RWPE1 (cell line): Measurements from ENCODE around the gene UBB.

Source experiments
- CTCF ChIA-PET: fragments of 350-600 bp; sonication (Branson Sonifier 250); formaldehyde crosslinking; extraction: SDS; loops from one replicate; lab custom pipeline; 2021; lab: Yijun Ruan, JAX
- POLR2A ChIA-PET: fragments of 400-600 bp; formaldehyde crosslinking; extraction: SDS; loops from one replicate; lab custom pipeline; 2020; ENCODE audit warnings: antibody characterized with exemption; ENCODE audit not compliant: low non-redundant PET; lab: Yijun Ruan, JAX
- DNase-seq: peaks from one replicate; pipeline ENCODE4 v3.0.0; 2012; ENCODE audit warnings: low spot score
- H3K27ac ChIP-seq: fragments of 450-650 bp; 2 replicates; pipeline ENCODE4 v1.5.1; 2017
- CTCF ChIP-seq: fragments of 450-650 bp; conservative IDR thresholded peaks from 2 replicates; pipeline ENCODE4 v1.5.1; 2017; ENCODE audit warnings: low read depth, mild to moderate bottlenecking

The UBB gene

DNA sequence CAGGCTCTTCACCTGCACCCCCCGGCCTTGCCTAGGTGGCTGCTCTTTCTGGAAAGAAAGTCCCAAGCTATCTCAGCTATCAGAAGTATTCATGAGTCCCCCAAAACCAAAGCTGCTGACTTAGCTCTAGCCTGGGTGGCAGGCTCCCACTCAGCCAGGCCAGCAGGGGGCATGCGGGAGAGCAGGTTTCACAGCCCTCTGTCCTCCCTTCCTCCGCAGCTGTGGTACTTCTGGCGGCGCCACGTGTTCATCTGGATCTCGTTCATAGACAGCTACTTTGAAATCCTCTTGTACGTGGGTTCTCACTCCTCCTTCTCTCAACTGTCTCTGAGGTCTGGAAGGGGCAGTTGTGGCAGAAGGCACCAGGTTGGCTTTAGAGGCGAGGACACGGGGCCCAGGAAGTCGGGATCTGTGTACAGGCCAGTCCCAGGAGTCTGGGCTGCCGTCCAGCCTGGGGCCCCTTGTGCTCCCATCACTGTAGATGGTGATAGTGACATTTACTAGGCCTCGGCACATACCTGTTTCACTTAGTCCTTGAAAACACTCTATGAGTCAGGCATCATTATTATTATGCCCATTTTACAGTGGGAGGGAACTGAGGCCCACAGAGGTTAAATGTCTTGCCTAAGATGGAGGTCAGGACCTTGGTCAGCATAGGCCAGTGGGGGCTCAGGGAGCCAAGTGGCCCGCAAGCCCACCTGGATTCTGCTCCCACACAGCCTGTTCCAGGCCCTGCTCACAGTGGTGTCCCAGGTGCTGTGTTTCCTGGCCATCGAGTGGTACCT is 47.4 kb downstream of the UBB start:
- ChIA-PET POLR2A (interaction anchor here (1.0 kb wide), 1 partner anchor 10 kb away, joined by 5 read pairs; no protein-coding TSS in a partner anchor), CTCF (interaction anchor here (0.7 to 1.3 kb wide), 4 partner anchors 9 to 41 kb away, joined by 3 to 6 read pairs (median 4); no protein-coding TSS in a partner anchor)
- no peak for DNase-seq

DNA sequence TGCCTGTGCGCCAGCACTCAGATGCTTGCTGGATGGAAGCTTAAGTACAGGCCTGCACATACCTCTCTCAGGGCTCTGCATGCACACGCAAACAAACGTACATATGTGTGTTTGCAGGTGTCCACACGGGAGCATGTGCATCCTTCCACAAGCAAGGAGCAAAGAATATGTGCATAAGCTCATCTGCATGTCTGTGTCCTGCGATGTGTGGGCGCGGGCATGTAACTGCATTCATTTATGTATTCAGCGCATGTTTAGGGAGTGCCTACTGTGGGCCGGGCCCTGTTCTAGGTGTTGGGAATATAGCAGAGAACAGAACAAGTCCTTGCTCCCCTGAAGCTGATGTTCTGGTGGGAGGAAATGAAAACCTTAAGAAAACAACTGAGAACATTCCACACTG is 48.2 kb downstream of the UBB start:
- DNase-seq, result no peak
- CTCF ChIA-PET, result interaction anchor here (0.8 kb wide), 1 partner anchor 66 kb away, joined by 7 read pairs; no protein-coding TSS in a partner anchor
- H3K27ac ChIP-seq, result no peak overlapping the region
- POLR2A ChIA-PET, result interaction anchor here (1.3 kb wide), 1 partner anchor 10 kb away, joined by 3 read pairs; no protein-coding TSS in a partner anchor
- no peak for TF ChIP-seq CTCF

More for the DNA sequence above, 47.4 kb downstream of the UBB start:
- no peak overlapping the region for H3K27ac ChIP-seq
- TF ChIP-seq CTCF, result peak; percentile 27

GRCh38 chr17:16430650-16431049 is 49.8 kb downstream of the UBB start:
- no peak overlapping the region for H3K27ac ChIP-seq
- DNase-seq, result no peak
- TF ChIP-seq CTCF, result no peak
- ChIA-PET CTCF (no interaction called here), POLR2A (interaction anchor here (1.3 kb wide), 1 partner anchor 8 kb away, joined by 3 read pairs; no protein-coding TSS in a partner anchor)

- ChIA-PET POLR2A (interaction anchor here (0.6 kb wide), 1 partner anchor 51 kb away, joined by 13 read pairs; the partner anchor contains the start of gene UBB), CTCF (no interaction called here)
- no peak for TF ChIP-seq CTCF
- no peak for DNase-seq
- no peak overlapping the region for H3K27ac ChIP-seq
Measured at GRCh38 chr17:16432017-16432416, 51.1 kb downstream of the UBB start.
